PC-3 (cell line): Measurements from ENCODE around the gene FSTL4. TPM values are rescaled to one million over a fixed set of nuclear protein-coding genes. Genes with fewer than 3 reads are reported as not detected.

ENCODE experiments used
- ATAC-seq: fragments of 200-7000 bp; cut with Tn5 transposase; 2 replicates; pipeline ENCODE4 v1.9.1; 2020; ENCODE audit warnings: mild to moderate bottlenecking, moderate library complexity
- BruUV-seq: library from RNA; stranded (reverse); fragments of 400-500 nt; replicated peaks from 2 replicates; lab custom pipeline; 2021; lab: Mats Ljungman, UMichigan
- CTCF ChIA-PET: fragments of 300-600 bp; sonication (Branson Sonifier 250); formaldehyde crosslinking; loops from one replicate; lab custom pipeline; 2022; ENCODE audit warnings: antibody characterized with exemption; lab: Charles Lee
- POLR2A ChIA-PET: fragments of 300-600 bp; sonication (Branson Sonifier 250); formaldehyde crosslinking; loops from one replicate; lab custom pipeline; 2022; ENCODE audit warnings: antibody characterized with exemption; ENCODE audit not compliant: unreplicated experiment; lab: Charles Lee
- DNase-seq: peaks from one replicate; pipeline ENCODE4 v3.0.0-alpha.2; 2015
- H2AFZ ChIP-seq: fragments of 300-600 bp; sonication (generic); 2 replicates; pipeline ENCODE4 v1.6.0; 2016; ENCODE audit warnings: antibody characterized with exemption, low read length
- H3F3A ChIP-seq: fragments of 300-600 bp; sonication (generic); one replicate; pipeline ENCODE4 v1.6.0; 2017; ENCODE audit warnings: antibody characterized with exemption, low read length, control low read depth, mild to moderate bottlenecking; ENCODE audit not compliant: unreplicated experiment
- H3K27ac ChIP-seq: fragments of 300-600 bp; sonication (generic); 2 replicates; pipeline ENCODE4 v1.5.1; 2016; ENCODE audit warnings: mild to moderate bottlenecking, low read length
- H3K27me3 ChIP-seq: fragments of 300-600 bp; sonication (generic); 2 replicates; pipeline ENCODE4 v1.6.1; 2016; ENCODE audit warnings: low read length, mixed read lengths
- H3K36me3 ChIP-seq: fragments of 300-600 bp; sonication (generic); 2 replicates; pipeline ENCODE4 v1.6.1; 2016; ENCODE audit warnings: low read depth, mixed run types, low read length, mixed read lengths
- H3K4me1 ChIP-seq: fragments of 300-600 bp; sonication (generic); 2 replicates; pipeline ENCODE4 v1.5.1; 2016; ENCODE audit warnings: low read length; ENCODE audit not compliant: insufficient read depth
- H3K4me2 ChIP-seq: fragments of 300-600 bp; sonication (generic); 2 replicates; pipeline ENCODE4 v1.6.0; 2016; ENCODE audit warnings: low read length
- H3K4me3 ChIP-seq: fragments of 300-600 bp; sonication (generic); 2 replicates; pipeline ENCODE4 v1.5.1; 2016; ENCODE audit warnings: mild to moderate bottlenecking, low read length, mixed read lengths
- H3K79me2 ChIP-seq: fragments of 300-600 bp; sonication (generic); 2 replicates; pipeline ENCODE4 v1.6.1; 2017; ENCODE audit warnings: low read length, mixed read lengths
- H3K9ac ChIP-seq: fragments of 300-600 bp; sonication (generic); 2 replicates; pipeline ENCODE4 v1.6.0; 2016; ENCODE audit warnings: mild to moderate bottlenecking, low read length
- H3K9me2 ChIP-seq: fragments of 300-600 bp; sonication (generic); replicated peaks from 2 replicates; pipeline ENCODE4 v1.6.1; 2016; ENCODE audit warnings: mixed run types, low read length, mixed read lengths
- H3K9me3 ChIP-seq: fragments of 300-600 bp; sonication (generic); 2 replicates; pipeline ENCODE4 v1.6.1; 2016; ENCODE audit warnings: low read length, mixed read lengths
- H4K20me1 ChIP-seq: fragments of 300-600 bp; sonication (generic); 2 replicates; pipeline ENCODE4 v1.6.1; 2016; ENCODE audit warnings: low read length, mixed read lengths
- EZH2 ChIP-seq: fragments of 300-600 bp; sonication (generic); IDR thresholded peaks from one replicate; pipeline ENCODE4 v1.6.1; 2017; ENCODE audit warnings: antibody characterized with exemption, mild to moderate bottlenecking, low read length; ENCODE audit not compliant: unreplicated experiment
- EZH2phosphoT487 ChIP-seq: fragments of 300-600 bp; sonication (generic); IDR thresholded peaks from 2 replicates; pipeline ENCODE4 v1.6.1; 2018; ENCODE audit warnings: mild to moderate bottlenecking, antibody characterized with exemption, low read length, borderline replicate concordance
- intact Hi-C: fragments of 100-400 bp; cut with micrococcal nuclease; formaldehyde crosslinking; loops from 2 replicates; pipeline ENCODE4 v1.9.0; 2023
- total RNA-seq: library from RNA; depleted of rRNA; stranded (reverse); fragments of >200 nt; gene quantifications from 2 replicates; pipeline ENCODE4 v1.2.3, GENCODE V29; 2014
- TF ChIP-seq, protein P1 (sequence below): fragments of 300-600 bp; sonication (generic); conservative IDR thresholded peaks from 2 replicates; pipeline ENCODE4 v1.5.1; 2017; ENCODE audit warnings: antibody characterized with exemption, low read depth, mild to moderate bottlenecking, low read length

FSTL4 gene
- total RNA-seq, 1 experiment from 2014 or later = 4.2 TPM

DNA sequence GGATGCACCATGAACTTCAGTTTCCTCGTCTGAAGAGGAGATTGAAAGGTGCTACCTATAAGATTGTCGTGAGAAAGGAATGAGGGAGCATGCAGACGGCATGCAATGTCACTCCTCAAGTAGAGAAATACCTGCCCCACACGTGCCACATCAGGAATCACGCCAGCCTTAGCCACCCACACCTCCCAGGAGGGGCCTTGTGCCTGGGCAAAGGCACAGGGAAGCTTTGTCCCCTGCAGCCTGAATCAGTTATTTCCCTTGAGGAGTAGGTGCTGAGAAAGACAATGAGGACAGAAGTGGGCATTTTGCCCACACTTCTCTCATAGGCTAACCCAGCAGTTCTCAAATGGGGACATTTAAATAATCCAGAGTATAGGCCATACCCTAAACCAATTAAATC is 31.0 kb downstream of the FSTL4 start:
- TF ChIP-seq, protein P1, sequence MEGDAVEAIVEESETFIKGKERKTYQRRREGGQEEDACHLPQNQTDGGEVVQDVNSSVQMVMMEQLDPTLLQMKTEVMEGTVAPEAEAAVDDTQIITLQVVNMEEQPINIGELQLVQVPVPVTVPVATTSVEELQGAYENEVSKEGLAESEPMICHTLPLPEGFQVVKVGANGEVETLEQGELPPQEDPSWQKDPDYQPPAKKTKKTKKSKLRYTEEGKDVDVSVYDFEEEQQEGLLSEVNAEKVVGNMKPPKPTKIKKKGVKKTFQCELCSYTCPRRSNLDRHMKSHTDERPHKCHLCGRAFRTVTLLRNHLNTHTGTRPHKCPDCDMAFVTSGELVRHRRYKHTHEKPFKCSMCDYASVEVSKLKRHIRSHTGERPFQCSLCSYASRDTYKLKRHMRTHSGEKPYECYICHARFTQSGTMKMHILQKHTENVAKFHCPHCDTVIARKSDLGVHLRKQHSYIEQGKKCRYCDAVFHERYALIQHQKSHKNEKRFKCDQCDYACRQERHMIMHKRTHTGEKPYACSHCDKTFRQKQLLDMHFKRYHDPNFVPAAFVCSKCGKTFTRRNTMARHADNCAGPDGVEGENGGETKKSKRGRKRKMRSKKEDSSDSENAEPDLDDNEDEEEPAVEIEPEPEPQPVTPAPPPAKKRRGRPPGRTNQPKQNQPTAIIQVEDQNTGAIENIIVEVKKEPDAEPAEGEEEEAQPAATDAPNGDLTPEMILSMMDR = no peak
- TF ChIP-seq EZH2phosphoT487 (no peak), EZH2 (no peak)
- Histone ChIP-seq H4K20me1 (no peaks in the 10 kb centered on the region), H3K9ac (no peak overlapping the region), H3K27me3 (no peaks in the 10 kb centered on the region), H3K4me3 (no peak overlapping the region), H3K4me2 (no peak overlapping the region), H3K4me1 (no peaks in the 10 kb centered on the region), H2AFZ (no peak overlapping the region), H3K9me3 (no peaks in the 10 kb centered on the region), H3K79me2 (no peaks in the 10 kb centered on the region), H3F3A (no peaks in the 10 kb centered on the region), H3K9me2 (no peaks in the 10 kb centered on the region), H3K36me3 (no peaks in the 10 kb centered on the region), H3K27ac (no peak overlapping the region)
- intact Hi-C loops = no loop called here
- POLR2A ChIA-PET = no interaction called here
- CTCF ChIA-PET = no interaction called here
- DNase-seq (no peak), ATAC-seq (no peak)
- BruUV-seq = no TSS peak

DNA sequence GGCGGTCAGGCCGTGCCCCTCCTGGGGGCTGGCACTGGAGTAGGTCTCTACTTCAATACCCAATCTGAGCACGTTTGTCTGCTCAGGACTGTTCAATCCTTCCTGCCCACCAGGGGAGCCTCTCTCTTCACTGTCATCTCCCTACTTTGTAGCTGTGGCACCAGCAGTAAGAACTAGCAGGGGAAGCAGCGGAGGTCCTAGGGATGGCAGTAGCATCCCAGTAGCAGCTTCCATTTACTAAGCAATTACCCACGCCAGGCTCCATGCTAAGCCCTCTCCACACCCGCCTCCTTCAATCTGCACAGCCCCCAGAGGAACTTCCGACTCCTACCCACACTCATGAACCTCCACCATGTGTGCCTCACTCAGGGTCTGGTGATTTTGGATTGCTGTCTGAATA is 31.7 kb downstream of the FSTL4 start:
- H3K4me2 ChIP-seq = no peak overlapping the region
- no peaks in the 10 kb centered on the region for H3K9me2 ChIP-seq
- H3K36me3 ChIP-seq = no peaks in the 10 kb centered on the region
- ChIA-PET POLR2A (no interaction called here), CTCF (no interaction called here)
- H3K27ac ChIP-seq = no peak overlapping the region
- H2AFZ ChIP-seq = no peak overlapping the region
- no peaks in the 10 kb centered on the region for H4K20me1 ChIP-seq
- no peaks in the 10 kb centered on the region for H3K79me2 ChIP-seq
- no TSS peak for BruUV-seq
- intact Hi-C loops = no loop called here
- no peaks in the 10 kb centered on the region for H3K9me3 ChIP-seq
- no peaks in the 10 kb centered on the region for H3K4me1 ChIP-seq
- ATAC-seq = no peak
- no peaks in the 10 kb centered on the region for H3F3A ChIP-seq
- H3K4me3 ChIP-seq = no peak overlapping the region
- H3K9ac ChIP-seq = no peak overlapping the region
- TF ChIP-seq, protein P1 = no peak
- no peak for TF ChIP-seq EZH2
- TF ChIP-seq EZH2phosphoT487 = no peak
- no peak for DNase-seq
- no peaks in the 10 kb centered on the region for H3K27me3 ChIP-seq

DNA sequence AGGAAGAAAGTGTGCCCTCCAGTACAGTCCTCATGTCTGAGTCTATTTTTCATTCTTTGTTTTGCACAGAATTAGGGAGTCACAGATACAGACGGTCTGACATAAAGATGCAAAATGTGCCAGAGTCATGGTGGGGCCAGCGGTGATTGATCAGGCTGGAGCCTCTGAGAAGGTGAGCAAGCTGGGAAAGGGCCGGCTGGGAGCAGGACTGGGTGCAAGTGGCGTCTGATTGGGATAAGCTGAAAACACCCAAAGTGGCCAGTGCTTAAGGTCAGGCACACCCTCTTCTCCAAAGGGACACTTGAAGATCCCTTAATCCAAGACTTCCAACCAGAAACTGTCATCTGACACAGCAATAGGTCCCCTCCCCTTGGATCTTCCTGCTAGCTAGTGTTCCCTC is 32.6 kb downstream of the FSTL4 start:
- ChIA-PET CTCF (no interaction called here), POLR2A (no interaction called here)
- no TSS peak for BruUV-seq
- no peaks in the 10 kb centered on the region for H3K9me3 ChIP-seq
- H4K20me1 ChIP-seq = no peaks in the 10 kb centered on the region
- intact Hi-C loops = no loop called here
- no peak for TF ChIP-seq EZH2
- no peak for TF ChIP-seq EZH2phosphoT487
- TF ChIP-seq, protein P1 = no peak
- H3K4me1 ChIP-seq = no peaks in the 10 kb centered on the region
- H3K9ac ChIP-seq = no peak overlapping the region
- no peaks in the 10 kb centered on the region for H3K79me2 ChIP-seq
- H2AFZ ChIP-seq = no peak overlapping the region
- H3K27ac ChIP-seq = no peak overlapping the region
- ATAC-seq (no peak), DNase-seq (no peak)
- H3K4me2 ChIP-seq = no peak overlapping the region
- H3K4me3 ChIP-seq = no peak overlapping the region
- H3K9me2 ChIP-seq = no peaks in the 10 kb centered on the region
- no peaks in the 10 kb centered on the region for H3K27me3 ChIP-seq
- no peaks in the 10 kb centered on the region for H3F3A ChIP-seq
- no peaks in the 10 kb centered on the region for H3K36me3 ChIP-seq
